ENCODE results near the gene FN3K. TPM values are rescaled to one million over a fixed set of nuclear protein-coding genes. Genes with fewer than 3 reads are reported as not detected.
"Not testable (repeated sequence)": the region's sequence is repeated elsewhere in the genome, so short reads cannot be mapped to it uniquely, and the experiment has no call there.

Gene FN3K
- total and polyA plus RNA-seq, 2 donors (not counting 3 experiments of a cell fraction or from before 2014, with no cell fraction given) = 2.0 to 12.0 TPM

DNA sequence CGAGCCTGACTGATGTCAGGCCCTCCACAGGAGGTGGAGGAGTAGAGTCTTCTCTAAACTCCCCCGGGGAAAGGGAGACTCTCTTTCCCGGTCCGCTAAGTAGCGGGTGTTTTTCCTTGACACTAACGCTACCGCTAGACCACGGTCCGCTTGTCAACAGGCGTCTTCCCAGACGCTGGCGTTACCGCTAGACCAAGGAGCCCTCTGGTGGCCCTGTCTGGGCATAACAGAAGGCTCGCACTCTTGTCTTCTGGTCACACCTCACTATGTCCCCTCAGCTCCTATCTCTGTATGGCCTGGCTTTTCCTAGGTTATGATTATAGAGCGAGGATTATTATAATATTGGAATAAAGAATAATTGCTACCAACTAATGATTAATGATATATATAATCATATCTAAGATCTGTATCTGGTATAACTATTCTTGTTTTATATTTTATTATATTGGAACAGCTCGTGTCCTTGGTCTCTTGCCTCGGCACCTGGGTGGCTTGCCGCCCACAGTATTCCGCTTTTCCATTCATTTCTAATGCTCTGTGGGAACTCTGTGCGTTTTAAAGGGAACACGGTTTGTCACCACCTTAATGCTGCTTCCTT, 42.5 kb downstream of the FN3K start:
- FAIRE-seq = peak; percentile 4
- CTCF ChIA-PET = interaction anchor here (1.2 kb wide), 1 partner anchor 110 kb away, joined by 3 read pairs; no protein-coding TSS in a partner anchor
- H3K27ac ChIP-seq (ENCODE audit: insufficient read depth, low read depth, low read length); BruUV-seq (replicated peaks); intact Hi-C loops (cut with micrococcal nuclease); H3K36me3 ChIP-seq (ENCODE audit: control insufficient read depth in 2 of 2, extremely low read depth in 1 of 2, insufficient read depth in 2 of 2, low read length in 2 of 2); H3K4me2 ChIP-seq (ENCODE audit: insufficient read depth, low read length); H3K4me1 ChIP-seq (ENCODE audit: control insufficient read depth, extremely low read depth, insufficient read depth, low read length); H4K20me1 ChIP-seq (replicated peaks; ENCODE audit: control insufficient read depth, extremely low read depth, insufficient read depth, low read length); H3K79me2 ChIP-seq (ENCODE audit: control insufficient read depth, insufficient read depth, low read length); DNase-seq (ENCODE audit: low read depth, low spot score); H3K9me3 ChIP-seq (replicated peaks; ENCODE audit: control insufficient read depth, insufficient read depth, low read length); H3K27me3 ChIP-seq (ENCODE audit: control insufficient read depth in 2 of 2, insufficient read depth in 2 of 2, low read length in 2 of 2); H3K9me1 ChIP-seq (replicated peaks; ENCODE audit: control insufficient read depth, extremely low read depth, insufficient read depth, low read length); POLR2A ChIA-PET; dilution Hi-C loops (cut with MboI; ENCODE audit: extremely low pct_ligation_motif_present, low sequenced_read_pairs); H3K4me3 ChIP-seq (replicated peaks in 1 of 3; ENCODE audit: insufficient read depth in 1 of 3, low read depth in 1 of 3, low read length in 3 of 3); H2AFZ ChIP-seq (ENCODE audit: low read depth, low read length); H3K9ac ChIP-seq (replicated peaks; ENCODE audit: extremely low read depth, insufficient read depth, low read length): not testable (repeated sequence)

- dilution Hi-C loops (cut with MboI; ENCODE audit: extremely low pct_ligation_motif_present, low sequenced_read_pairs) = no loop called here
These were observed 44.1 kb downstream of the FN3K start for GRCh38 chr17:82779541-82779940.

More at GRCh38 chr17:82779541-82779940, 44.1 kb downstream of the FN3K start:
- no TSS peak for BruUV-seq (replicated peaks)
- ChIA-PET POLR2A (no interaction called here), CTCF (interaction anchor here (1.5 to 4.3 kb wide), 3 partner anchors 7 to 183 kb away, joined by 3 to 176 read pairs (median 10); no protein-coding TSS in a partner anchor)
- Histone ChIP-seq H3K27me3 (ENCODE audit: control insufficient read depth in 2 of 2, insufficient read depth in 2 of 2, low read length in 2 of 2) (no peaks in the 10 kb centered on the region), H3K36me3 (ENCODE audit: control insufficient read depth in 2 of 2, extremely low read depth in 1 of 2, insufficient read depth in 2 of 2, low read length in 2 of 2) (peaks cover 2 to 5% of the 10 kb centered on the region in 2 experiments), H3K9me3 (replicated peaks; ENCODE audit: control insufficient read depth, insufficient read depth, low read length) (no peaks in the 10 kb centered on the region), H3K4me3 (replicated peaks in 1 of 3; ENCODE audit: insufficient read depth in 1 of 3, low read depth in 1 of 3, low read length in 3 of 3) (no peak overlapping the region), H3K79me2 (ENCODE audit: control insufficient read depth, insufficient read depth, low read length) (no peaks in the 10 kb centered on the region), H3K9me1 (replicated peaks; ENCODE audit: control insufficient read depth, extremely low read depth, insufficient read depth, low read length) (no peaks in the 10 kb centered on the region), H4K20me1 (replicated peaks; ENCODE audit: control insufficient read depth, extremely low read depth, insufficient read depth, low read length) (no peaks in the 10 kb centered on the region), H2AFZ (ENCODE audit: low read depth, low read length) (no peak overlapping the region), H3K4me2 (ENCODE audit: insufficient read depth, low read length) (no peak overlapping the region), H3K9ac (replicated peaks; ENCODE audit: extremely low read depth, insufficient read depth, low read length) (no peak overlapping the region), H3K27ac (ENCODE audit: insufficient read depth, low read depth, low read length) (no peak overlapping the region), H3K4me1 (ENCODE audit: control insufficient read depth, extremely low read depth, insufficient read depth, low read length) (peaks cover 2% of the 10 kb centered on the region)
- TF ChIP-seq FOS (IDR thresholded peaks at IDR 0.05; ENCODE audit: borderline replicate concordance, insufficient read depth, low read length) = no peak
- no peak for TF ChIP-seq POLR2AphosphoS5 (IDR thresholded peaks at IDR 0.05; ENCODE audit: insufficient read depth, low read depth, low read length)
- TF ChIP-seq JUN (IDR thresholded peaks at IDR 0.05; ENCODE audit: borderline replicate concordance, insufficient read depth, insufficient read length, low read depth) = no peak
- TF ChIP-seq, protein P1, sequence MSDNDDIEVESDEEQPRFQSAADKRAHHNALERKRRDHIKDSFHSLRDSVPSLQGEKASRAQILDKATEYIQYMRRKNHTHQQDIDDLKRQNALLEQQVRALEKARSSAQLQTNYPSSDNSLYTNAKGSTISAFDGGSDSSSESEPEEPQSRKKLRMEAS (IDR thresholded peaks at IDR 0.05; ENCODE audit: insufficient read depth, insufficient read length) = no peak
- TF ChIP-seq MYC (IDR thresholded peaks at IDR 0.05; ENCODE audit: low read depth, low read length) = no peak
- intact Hi-C loops (cut with micrococcal nuclease) = no loop called here
- DNase-seq (ENCODE audit: low read depth, low spot score) (no peak), FAIRE-seq (no peak)
